Cardiac muscle cell (in vitro differentiated cells and primary cell): ENCODE data around the gene PCYOX1L. TPM values are rescaled to one million over a fixed set of nuclear protein-coding genes. Genes with fewer than 3 reads are reported as not detected.
A peak's percentile ranks its signal among the peaks of the same experiment; 100 is the strongest.

Source experiments
- DNase-seq, 2 donors: peaks; one replicate each; pipeline versions ENCODE4 v3.0.0 to v3.0.0-alpha.2; 2010 to 2017; ENCODE audit warnings: low read depth in 1 of 2, low spot score in 1 of 2
- H3K27ac ChIP-seq: fragments of 200-600 bp; sonication (generic); 2 replicates; pipeline ENCODE4 v1.5.1; 2016
- H3K27me3 ChIP-seq: fragments of 200-600 bp; sonication (generic); 2 replicates; pipeline ENCODE4 v1.6.0; 2016; ENCODE audit warnings: control low read depth
- H3K36me3 ChIP-seq: fragments of 200-600 bp; sonication (generic); 2 replicates; pipeline ENCODE4 v1.5.1; 2016; ENCODE audit warnings: control low read depth
- H3K4me1 ChIP-seq: fragments of 200-600 bp; sonication (generic); 2 replicates; pipeline ENCODE4 v1.8.1; 2017; ENCODE audit warnings: low read depth, mild to moderate bottlenecking, mixed run types
- H3K4me3 ChIP-seq: fragments of 200-600 bp; sonication (generic); 2 replicates; pipeline ENCODE4 v1.5.1; 2016; ENCODE audit warnings: mild to moderate bottlenecking
- H3K9me3 ChIP-seq: fragments of 200-600 bp; sonication (generic); 2 replicates; pipeline ENCODE4 v1.5.1; 2017; ENCODE audit warnings: low read depth, mild to moderate bottlenecking, control low read depth
- CTCF ChIP-seq: IDR thresholded peaks from 2 replicates; pipeline ENCODE4 v1.5.1; 2012; ENCODE audit warnings: low read depth, mild to moderate bottlenecking, low read length
- polyA plus RNA-seq: library from polyadenylated mRNA; unstranded; fragments of >200 nt; fragmentation: Nextera tagmentation; extraction: Ambion mirVana; gene quantifications from 2 replicates; pipeline ENCODE4 v1.2.1, GENCODE V29; 2016
- total RNA-seq: library from RNA; depleted of rRNA; stranded (reverse); fragments of >200 nt; gene quantifications from 2 replicates; pipeline ENCODE4 v1.2.3, GENCODE V29; 2016

The PCYOX1L gene
- total and polyA plus RNA-seq, 2 experiments from 2014 or later, result 15.3 to 16.1 TPM

DNA sequence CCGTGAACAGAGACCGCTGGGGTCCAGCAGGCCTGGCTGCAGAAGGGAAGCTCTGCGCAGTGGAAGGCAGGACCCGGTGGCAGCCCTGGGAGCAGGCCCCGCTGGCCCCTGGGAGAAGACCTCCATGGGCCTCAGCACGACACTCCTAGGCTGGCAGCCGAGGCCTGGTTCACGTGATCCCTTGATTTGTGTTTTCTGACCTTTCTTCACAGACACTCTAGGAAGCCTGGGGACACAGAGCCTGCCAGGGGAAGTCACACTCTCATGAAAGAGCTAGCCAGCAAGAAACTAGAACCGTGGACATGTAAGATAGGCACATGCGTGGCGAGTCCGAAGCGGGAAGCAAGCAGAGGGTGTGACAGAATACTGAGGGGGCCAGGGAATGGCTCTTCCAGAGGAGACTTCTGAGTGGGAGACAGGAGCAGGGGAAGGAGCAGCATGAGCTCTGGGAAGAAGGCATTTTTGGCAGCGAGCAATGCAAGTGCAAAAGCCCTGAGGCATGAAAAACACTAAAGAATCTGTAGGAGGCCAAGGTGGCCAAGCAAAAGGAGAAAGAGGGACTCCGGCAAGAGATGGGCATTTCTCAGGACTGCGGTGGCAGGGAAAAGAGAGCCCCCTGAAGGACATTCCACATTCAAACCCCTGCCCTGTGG, 47.8 kb downstream of the PCYOX1L start:
- H3K27ac ChIP-seq, result peak overlapping the region; percentile 87

GRCh38 chr5:149406203-149406978, 48.5 kb downstream of the PCYOX1L start:
- Histone ChIP-seq H3K4me1 (peaks cover 59% of the 10 kb centered on the region), H3K36me3 (no peaks in the 10 kb centered on the region), H3K9me3 (no peaks in the 10 kb centered on the region), H3K4me3 (no peak overlapping the region), H3K27ac (peak overlapping the region; percentile 87), H3K27me3 (no peaks in the 10 kb centered on the region)
- DNase-seq, result peak in 1 of 2 donors; percentile 96
- TF ChIP-seq CTCF, result peak; percentile 7

More for the DNA sequence above, 47.8 kb downstream of the PCYOX1L start:
- no peaks in the 10 kb centered on the region for H3K9me3 ChIP-seq
- H3K4me1 ChIP-seq, result peaks cover 54% of the 10 kb centered on the region
- DNase-seq, result no peak
- TF ChIP-seq CTCF, result no peak
- H3K4me3 ChIP-seq, result no peak overlapping the region
- no peaks in the 10 kb centered on the region for H3K36me3 ChIP-seq
- H3K27me3 ChIP-seq, result no peaks in the 10 kb centered on the region

DNA sequence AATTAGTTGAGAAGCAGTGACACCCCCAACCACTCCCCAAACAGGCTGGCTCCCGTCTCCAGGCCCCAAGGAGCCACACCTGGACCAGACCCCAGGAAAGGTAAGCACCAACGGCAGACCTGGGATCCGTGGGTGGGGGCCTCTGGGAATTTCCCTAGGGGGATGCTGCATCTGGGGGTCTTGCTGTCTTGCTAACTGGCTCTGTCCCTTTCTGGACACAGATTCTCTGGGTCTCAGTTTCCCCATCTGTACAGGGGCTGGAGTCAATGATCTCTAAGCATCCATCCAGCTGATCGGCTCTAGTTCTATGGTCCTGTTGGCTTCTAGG, 49.1 kb downstream of the PCYOX1L start:
- Histone ChIP-seq H3K4me1 (peaks cover 59% of the 10 kb centered on the region), H3K4me3 (no peak overlapping the region), H3K9me3 (no peaks in the 10 kb centered on the region), H3K36me3 (no peaks in the 10 kb centered on the region), H3K27ac (peak overlapping the region; percentile 87), H3K27me3 (no peaks in the 10 kb centered on the region)
- no peak for DNase-seq
- no peak for TF ChIP-seq CTCF

GRCh38 chr5:149407323-149408251, 49.7 kb downstream of the PCYOX1L start:
- H3K4me3 ChIP-seq, result no peak overlapping the region
- H3K4me1 ChIP-seq, result peaks cover 59% of the 10 kb centered on the region
- no peaks in the 10 kb centered on the region for H3K9me3 ChIP-seq
- H3K27me3 ChIP-seq, result no peaks in the 10 kb centered on the region
- no peaks in the 10 kb centered on the region for H3K36me3 ChIP-seq
- DNase-seq, result peak in 1 of 2 donors; percentile 46
- no peak for TF ChIP-seq CTCF
- peak overlapping the region; percentile 65 for H3K27ac ChIP-seq

GRCh38 chr5:149408252-149409099, 50.6 kb downstream of the PCYOX1L start:
- H3K9me3 ChIP-seq, result no peaks in the 10 kb centered on the region
- H3K27ac ChIP-seq, result peak overlapping the region; percentile 71
- DNase-seq, result no peak
- TF ChIP-seq CTCF, result no peak
- no peaks in the 10 kb centered on the region for H3K36me3 ChIP-seq
- H3K4me3 ChIP-seq, result no peak overlapping the region
- peaks cover 66% of the 10 kb centered on the region for H3K4me1 ChIP-seq
- H3K27me3 ChIP-seq, result no peaks in the 10 kb centered on the region
